GM10847 (cell line): Measurements from ENCODE around the gene PTCSC3.

Experiments used
- POLR2A ChIP-seq: IDR thresholded peaks from 2 replicates; pipeline ENCODE4 v1.6.1; 2011; ENCODE audit not compliant: insufficient read length; ENCODE audit errors: extremely low read depth

The PTCSC3 gene

GRCh38 chr14:36192530-36192929 is 16.0 kb upstream of the PTCSC3 start:
- no peak for TF ChIP-seq POLR2A

GRCh38 chr14:36183402-36183801 is 6.9 kb upstream of the PTCSC3 start:
- no peak for TF ChIP-seq POLR2A

DNA sequence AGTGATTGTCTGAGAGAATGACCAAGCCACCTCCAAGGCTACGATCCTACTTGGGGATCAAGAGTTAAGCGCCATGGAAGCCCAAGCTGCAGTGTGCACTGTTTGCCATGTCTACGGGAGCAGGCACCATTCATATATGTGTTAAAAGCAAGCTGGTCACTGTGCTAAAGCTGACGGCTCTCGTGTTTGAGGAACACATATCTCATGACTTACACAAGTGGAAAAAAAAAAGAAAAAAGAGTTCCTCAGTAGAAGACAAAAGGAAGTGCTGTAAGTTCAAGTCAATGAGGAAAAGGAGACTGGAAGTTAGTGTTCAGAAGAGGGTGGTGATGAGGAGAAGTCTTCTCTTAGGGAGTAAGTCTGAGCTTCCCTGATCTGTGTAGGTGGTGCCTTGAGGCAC is 4.9 kb upstream of the PTCSC3 start:
- no peak for TF ChIP-seq POLR2A

DNA sequence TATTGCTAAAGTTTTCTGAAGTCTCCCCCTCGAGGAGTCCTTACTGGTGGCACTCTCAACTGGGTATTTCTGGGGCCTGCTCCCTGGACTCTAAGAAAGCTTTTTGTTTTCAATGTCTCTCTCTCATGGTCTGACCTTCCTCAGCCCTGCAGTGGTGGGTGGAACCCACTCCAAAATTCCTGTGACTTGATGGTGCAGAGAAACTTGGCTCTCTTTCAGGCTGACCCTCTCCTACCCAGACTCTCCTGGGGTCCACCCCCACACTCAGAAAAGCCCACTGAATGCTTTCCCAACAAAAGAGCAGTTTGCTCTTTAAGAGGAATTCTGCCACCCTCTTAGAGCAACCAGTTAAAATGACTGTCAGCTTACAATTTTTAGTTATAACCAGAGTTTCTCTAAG is 967 bp upstream of the PTCSC3 start:
- TF ChIP-seq POLR2A: no peak

DNA sequence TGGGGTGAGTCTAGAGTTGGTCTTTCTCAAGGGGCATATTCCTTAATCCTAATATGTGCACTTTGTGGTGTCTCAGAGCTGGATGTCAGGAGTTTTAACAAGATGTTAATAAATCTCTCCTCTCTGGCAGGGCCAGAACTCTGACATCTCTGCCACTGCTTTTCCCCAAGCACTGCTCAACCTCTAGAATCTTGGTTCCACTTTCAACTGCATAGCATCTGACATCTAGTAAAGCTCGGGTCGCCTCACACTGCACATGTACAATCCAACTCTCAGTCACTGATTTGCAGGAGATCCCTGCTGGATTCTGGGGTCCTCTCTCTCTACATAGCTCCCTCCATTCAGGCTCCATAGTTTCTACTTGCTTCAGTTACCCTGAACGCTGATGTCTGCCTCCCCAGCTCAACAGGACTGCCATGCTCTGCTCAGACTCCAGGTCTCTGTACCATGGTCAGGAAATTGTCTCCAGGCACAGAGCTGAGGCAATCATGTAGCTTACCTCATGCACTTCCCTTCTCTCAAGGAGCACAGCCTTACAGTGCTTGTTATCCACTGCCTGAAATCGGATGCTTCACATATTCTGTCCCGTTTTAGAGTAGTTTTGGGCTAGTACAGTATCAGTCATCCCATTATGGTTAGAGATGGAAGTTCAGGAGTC is 1.6 kb downstream of the PTCSC3 start:
- TF ChIP-seq POLR2A: no peak

DNA sequence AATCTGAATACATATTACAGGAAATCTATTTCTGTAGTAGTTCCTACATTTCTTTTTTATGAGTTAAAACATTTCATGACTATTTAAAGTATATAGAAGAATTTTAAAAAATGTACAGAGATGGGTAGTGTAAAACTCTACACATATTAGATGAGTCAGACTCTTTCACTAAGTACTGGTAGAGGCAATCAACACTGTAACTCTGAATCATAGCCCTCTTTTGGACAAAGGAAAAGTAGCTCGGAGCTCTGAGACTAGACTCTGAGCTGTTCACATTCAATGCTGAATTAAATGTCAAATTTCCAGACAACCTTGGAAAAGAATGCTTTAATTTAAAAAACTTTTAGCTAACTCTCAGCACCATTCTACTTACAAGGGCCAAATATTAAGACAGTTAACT is 3.4 kb downstream of the PTCSC3 start:
- no peak for TF ChIP-seq POLR2A

DNA sequence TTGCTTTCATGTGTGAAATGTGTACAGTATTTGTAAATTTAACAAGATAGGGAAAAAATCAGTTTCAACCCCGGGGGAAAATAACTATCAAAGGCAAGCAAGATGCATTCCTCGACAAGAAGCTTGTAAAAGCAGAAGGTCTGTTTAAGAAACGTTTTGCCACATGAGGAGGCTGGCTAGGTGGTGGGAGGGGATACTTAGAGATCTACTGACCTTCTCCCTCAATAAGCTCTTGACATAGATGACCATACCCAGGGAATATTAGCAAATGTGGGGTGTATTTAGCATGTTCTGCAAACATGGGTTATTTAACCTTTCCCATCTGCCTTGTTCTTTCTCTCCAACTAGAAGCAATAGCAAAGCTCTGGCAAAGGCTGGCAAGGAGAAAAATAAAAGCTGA is 4.9 kb downstream of the PTCSC3 start:
- no peak for TF ChIP-seq POLR2A

- no peak for TF ChIP-seq POLR2A
These were observed 9.1 kb downstream of the PTCSC3 start for GRCh38 chr14:36167431-36167830.

DNA sequence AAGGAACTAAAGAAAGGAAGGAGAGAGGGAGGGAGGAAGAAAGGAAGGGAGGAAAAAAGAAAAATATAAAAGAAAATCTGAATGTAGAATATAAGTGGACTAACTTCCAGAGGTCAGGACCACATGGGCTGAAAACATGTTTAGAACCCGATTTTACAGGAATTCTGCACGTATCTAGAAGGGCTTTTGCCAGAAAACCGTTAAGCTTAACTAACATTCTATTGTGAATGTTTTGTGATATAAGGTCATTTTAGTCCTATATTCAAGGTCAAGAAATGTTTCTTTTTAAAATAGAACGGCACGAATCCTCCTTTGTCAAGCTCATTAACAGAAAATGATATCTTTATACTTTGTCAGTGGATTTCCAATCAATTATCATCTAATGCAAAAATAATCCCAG is 13.1 kb downstream of the PTCSC3 start:
- TF ChIP-seq POLR2A: no peak

- TF ChIP-seq POLR2A: no peak
These were observed 14.3 kb downstream of the PTCSC3 start for GRCh38 chr14:36162267-36162666.

DNA sequence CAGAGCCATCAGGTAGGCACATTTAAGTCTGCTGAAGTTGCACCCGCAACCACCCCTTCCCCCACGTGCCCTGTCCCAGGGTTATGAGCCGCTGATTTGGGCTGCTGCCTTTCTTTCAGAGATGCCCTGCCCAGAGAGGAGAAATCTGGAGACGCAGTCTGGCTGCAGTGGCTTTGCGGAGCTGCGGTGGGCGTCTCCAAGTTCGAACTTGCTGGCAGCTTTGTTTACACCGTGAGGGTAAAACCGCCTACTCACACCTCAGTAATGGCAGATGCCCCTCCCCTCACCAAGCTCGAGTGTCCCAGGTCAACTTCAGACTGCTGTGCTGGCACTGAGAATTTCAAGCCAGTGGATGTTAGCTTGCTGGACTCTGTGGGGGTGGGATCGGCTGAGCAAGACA is 14.7 kb downstream of the PTCSC3 start:
- no peak for TF ChIP-seq POLR2A

DNA sequence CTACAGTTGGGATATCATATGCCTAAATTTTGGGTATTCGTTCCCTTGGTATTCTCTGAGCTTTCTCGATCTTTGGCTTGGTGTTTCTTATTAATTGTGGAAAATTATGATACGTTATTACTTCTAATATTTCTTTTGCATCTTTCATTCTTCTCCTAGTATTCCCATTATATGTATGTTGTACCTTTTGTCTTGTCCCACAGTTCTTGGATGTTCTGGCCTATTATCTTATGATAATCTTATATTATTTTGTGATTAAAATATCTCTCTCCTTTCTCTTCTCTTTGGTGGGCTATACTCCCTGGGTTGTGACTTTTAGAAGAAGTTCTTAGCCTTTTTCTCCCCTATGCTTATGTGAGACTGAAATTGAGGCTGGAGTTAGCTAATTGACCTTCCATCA is 25.2 kb downstream of the PTCSC3 start:
- no peak for TF ChIP-seq POLR2A

GRCh38 chr14:36134038-36134437 is 42.5 kb downstream of the PTCSC3 start:
- TF ChIP-seq POLR2A: no peak

GRCh38 chr14:36132826-36133225 is 43.7 kb downstream of the PTCSC3 start:
- no peak for TF ChIP-seq POLR2A

GRCh38 chr14:36130186-36130585 is 46.3 kb downstream of the PTCSC3 start:
- no peak for TF ChIP-seq POLR2A

- no peak for TF ChIP-seq POLR2A
These were observed 47.3 kb downstream of the PTCSC3 start for GRCh38 chr14:36129181-36129580.

DNA sequence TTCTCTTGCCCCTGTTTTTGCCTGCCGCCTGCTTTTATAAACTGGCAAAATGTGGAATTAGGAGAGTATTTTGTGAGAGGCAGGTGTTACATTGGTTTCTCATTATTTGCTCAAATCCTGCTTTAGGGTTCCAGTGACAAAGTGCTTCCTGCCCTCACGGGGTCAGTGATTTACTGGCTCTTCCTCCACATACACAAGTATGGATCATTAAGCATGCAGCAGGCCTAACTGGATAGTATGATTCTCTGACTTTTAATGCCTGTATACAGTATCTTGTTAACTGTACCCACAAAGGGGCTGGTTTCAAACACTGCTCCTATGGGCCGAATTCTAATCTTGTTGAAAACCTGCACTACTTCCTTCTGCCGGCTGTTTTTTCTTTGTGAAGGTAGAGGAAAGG is 63.2 kb downstream of the PTCSC3 start:
- TF ChIP-seq POLR2A: no peak
